ENCODE data around the gene SLC35A5. TPM values are rescaled to one million over a fixed set of nuclear protein-coding genes. Genes with fewer than 3 reads are reported as not detected.

The SLC35A5 gene
- total RNA-seq, 1 donor, result 58.3 TPM

DNA sequence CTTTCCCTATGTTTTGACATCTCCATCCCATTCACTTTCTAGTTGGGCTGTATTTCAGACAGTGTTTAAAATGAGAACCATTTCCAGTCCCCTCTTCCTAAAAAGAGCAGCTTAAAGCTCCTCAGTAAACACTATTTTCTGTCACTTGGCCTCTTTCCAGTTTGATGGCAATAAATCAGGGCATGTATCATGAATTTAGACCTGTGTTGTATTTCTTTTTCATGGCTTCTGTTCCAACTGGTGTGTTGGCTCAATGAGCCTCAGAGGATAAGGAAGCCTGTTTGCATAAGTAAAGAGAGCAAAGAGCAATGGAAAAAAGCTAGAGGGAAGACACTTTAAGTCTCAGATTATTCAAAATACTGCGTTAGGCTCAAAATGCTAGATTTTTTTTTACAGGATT is 71.9 kb downstream of the SLC35A5 start:
- Histone ChIP-seq H3K27me3 (ENCODE audit: insufficient read depth, low read length) (no peaks in the 10 kb centered on the region), H3K4me1 (ENCODE audit: insufficient read depth, low read length) (peaks cover 75% of the 10 kb centered on the region), H2AFZ (ENCODE audit: low read length) (no peak overlapping the region), H3K4me2 (ENCODE audit: insufficient read depth, low read length) (peak overlapping the region; percentile 93), H3K79me2 (ENCODE audit: insufficient read depth, low read length) (peaks cover 89% of the 10 kb centered on the region), H3K36me3 (ENCODE audit: insufficient read depth, low read length) (peaks cover 76% of the 10 kb centered on the region), H3K4me3 (ENCODE audit: insufficient read depth, low read length) (peak overlapping the region; percentile 80), H3K9me3 (ENCODE audit: low read depth, low read length) (no peaks in the 10 kb centered on the region), H4K20me1 (ENCODE audit: insufficient read depth, low read length) (peaks cover 67% of the 10 kb centered on the region), H3K27ac (ENCODE audit: low read depth, low read length) (peak overlapping the region; percentile 54)
- TF ChIP-seq, protein P1, sequence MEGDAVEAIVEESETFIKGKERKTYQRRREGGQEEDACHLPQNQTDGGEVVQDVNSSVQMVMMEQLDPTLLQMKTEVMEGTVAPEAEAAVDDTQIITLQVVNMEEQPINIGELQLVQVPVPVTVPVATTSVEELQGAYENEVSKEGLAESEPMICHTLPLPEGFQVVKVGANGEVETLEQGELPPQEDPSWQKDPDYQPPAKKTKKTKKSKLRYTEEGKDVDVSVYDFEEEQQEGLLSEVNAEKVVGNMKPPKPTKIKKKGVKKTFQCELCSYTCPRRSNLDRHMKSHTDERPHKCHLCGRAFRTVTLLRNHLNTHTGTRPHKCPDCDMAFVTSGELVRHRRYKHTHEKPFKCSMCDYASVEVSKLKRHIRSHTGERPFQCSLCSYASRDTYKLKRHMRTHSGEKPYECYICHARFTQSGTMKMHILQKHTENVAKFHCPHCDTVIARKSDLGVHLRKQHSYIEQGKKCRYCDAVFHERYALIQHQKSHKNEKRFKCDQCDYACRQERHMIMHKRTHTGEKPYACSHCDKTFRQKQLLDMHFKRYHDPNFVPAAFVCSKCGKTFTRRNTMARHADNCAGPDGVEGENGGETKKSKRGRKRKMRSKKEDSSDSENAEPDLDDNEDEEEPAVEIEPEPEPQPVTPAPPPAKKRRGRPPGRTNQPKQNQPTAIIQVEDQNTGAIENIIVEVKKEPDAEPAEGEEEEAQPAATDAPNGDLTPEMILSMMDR (IDR thresholded peaks at IDR 0.05; ENCODE audit: extremely low read depth, low read depth, low read length), result no peak
- DNase-seq (ENCODE audit: insufficient read length, low spot score, missing footprints), result no peak

DNA sequence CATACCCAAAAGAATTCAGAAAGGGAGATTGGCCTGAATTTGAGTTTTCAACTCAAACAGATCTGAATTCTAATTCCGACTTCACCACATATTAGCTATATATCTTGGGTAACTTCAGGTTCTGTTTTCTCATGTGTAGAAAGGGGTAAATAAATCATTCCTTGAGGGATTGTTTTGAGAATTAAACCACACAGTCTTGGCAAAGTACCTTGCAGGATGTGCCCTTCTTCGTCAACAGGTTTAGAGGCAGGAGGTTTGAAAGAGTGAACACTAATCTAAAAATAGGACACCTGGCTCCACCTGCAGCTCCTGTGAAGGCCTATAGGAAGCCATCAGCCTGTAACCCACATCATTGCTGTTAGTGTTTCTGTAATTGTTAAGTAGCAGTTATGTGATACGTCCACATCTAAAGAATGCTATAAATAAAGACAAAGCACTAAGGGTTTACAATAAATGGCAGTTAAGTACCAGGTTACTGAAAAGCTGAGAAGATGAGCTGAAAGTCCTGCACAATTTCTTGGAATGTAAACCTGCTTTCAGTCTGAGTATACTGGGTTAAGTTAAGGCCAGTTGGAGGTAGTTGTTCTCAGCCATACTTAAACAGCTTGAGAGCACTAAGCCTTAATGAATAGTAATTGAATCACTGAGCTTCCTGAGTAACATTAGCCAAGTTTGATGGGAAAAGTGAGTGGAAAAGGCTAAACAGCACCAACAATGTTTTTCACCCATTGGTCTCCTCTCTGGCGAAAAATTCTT is 73.1 kb downstream of the SLC35A5 start:
- H3K79me2 ChIP-seq (ENCODE audit: insufficient read depth, low read length), result peaks cover 100% of the 10 kb centered on the region
- H4K20me1 ChIP-seq (ENCODE audit: insufficient read depth, low read length), result peaks cover 74% of the 10 kb centered on the region
- no peak overlapping the region for H2AFZ ChIP-seq (ENCODE audit: low read length)
- H3K4me1 ChIP-seq (ENCODE audit: insufficient read depth, low read length), result peaks cover 70% of the 10 kb centered on the region
- TF ChIP-seq, protein P1 (IDR thresholded peaks at IDR 0.05; ENCODE audit: extremely low read depth, low read depth, low read length), result no peak
- peaks cover 76% of the 10 kb centered on the region for H3K36me3 ChIP-seq (ENCODE audit: insufficient read depth, low read length)
- DNase-seq (ENCODE audit: insufficient read length, low spot score, missing footprints), result no peak
- H3K4me2 ChIP-seq (ENCODE audit: insufficient read depth, low read length), result peak overlapping the region; percentile 93
- H3K4me3 ChIP-seq (ENCODE audit: insufficient read depth, low read length), result peak overlapping the region; percentile 80
- no peaks in the 10 kb centered on the region for H3K9me3 ChIP-seq (ENCODE audit: low read depth, low read length)
- H3K27me3 ChIP-seq (ENCODE audit: insufficient read depth, low read length), result no peaks in the 10 kb centered on the region
- peak overlapping the region; percentile 98 for H3K27ac ChIP-seq (ENCODE audit: low read depth, low read length)

Other genes starting within 250 kb of the SLC35A5 start
- 1.5 and 3.3 TPM in 2 replicates for gene CD200, start 228.9 kb upstream of the SLC35A5 start, total RNA-seq
- 0.36 and 1.8 TPM in 2 replicates for gene BTLA, start 62.6 kb upstream of the SLC35A5 start, total RNA-seq
- 67.2 and 68.4 TPM in 2 replicates for gene ATG3, start 83 bp upstream of the SLC35A5 start, total RNA-seq
- gene CCDC80, start 79.1 kb downstream of the SLC35A5 start, total RNA-seq, result 564 and 657 TPM in 2 replicates